NCI-H526 (cell line): ENCODE data around the gene MYD88.

ENCODE experiments used
- DNase-seq, 2 experiments: peaks; one replicate each; lab custom pipeline; 2025; lab: John Stamatoyannopoulos, UW

MYD88 gene

DNA sequence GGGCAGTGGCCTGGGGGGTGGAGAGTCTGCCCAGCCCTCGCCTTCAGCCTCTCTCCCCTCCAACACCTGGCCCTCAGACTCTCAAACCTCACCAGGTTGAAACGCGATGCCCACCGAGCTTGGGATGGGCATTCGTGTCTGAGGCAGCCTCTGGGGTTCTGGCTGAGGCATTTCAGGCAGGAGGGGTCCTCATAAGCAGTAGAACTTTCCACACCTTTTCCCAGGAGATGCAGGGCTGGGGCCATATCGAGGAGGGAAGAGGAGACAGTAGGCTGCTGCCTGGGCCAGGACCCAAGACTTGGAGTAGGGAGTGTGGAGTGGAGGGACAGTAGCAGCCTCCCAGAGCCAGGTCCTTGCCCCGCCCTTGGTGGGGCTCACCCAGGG lies 26.1 kb upstream of the MYD88 start:
- DNase-seq: no peak

DNA sequence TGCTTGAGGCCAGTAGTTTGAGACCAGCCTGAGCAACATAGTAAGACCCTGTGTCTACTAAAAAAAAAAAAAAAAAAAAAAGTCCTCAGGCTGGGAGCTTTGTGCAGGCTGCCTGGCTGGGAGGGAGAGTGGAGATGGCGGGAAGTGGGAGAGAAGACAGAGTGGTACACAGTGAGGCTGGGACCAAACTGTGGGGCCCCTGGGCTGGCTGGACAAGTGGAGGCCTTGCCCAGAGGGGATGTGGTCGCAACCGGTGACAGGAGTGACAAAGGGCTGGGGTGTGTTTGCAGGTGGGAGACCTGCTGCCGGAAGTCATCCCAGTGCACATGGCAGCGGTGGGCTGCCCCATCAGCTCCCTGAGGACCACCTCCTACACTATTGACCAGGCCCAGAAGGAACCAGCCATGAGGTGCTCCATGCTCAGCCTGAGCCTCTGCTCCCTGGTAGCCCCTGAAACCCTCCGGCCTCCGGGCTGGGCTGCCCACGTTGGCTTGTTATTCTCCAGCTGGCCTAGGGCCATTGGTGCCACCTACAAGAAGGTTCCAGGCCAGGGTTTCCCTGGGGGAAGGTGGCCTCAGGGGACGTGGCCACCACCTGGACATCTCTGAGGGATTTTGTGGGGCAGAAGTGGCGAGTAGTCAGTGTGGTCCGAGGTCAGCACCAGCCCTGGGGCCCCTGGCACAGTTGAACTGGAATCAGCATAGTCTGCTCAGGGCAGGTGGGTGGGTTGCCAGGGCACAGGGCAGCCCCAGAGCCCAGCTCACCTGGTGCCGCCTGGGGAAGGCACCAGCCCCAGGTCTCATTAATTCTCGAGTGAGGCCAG lies 24.2 kb upstream of the MYD88 start:
- DNase-seq: no peak

DNA sequence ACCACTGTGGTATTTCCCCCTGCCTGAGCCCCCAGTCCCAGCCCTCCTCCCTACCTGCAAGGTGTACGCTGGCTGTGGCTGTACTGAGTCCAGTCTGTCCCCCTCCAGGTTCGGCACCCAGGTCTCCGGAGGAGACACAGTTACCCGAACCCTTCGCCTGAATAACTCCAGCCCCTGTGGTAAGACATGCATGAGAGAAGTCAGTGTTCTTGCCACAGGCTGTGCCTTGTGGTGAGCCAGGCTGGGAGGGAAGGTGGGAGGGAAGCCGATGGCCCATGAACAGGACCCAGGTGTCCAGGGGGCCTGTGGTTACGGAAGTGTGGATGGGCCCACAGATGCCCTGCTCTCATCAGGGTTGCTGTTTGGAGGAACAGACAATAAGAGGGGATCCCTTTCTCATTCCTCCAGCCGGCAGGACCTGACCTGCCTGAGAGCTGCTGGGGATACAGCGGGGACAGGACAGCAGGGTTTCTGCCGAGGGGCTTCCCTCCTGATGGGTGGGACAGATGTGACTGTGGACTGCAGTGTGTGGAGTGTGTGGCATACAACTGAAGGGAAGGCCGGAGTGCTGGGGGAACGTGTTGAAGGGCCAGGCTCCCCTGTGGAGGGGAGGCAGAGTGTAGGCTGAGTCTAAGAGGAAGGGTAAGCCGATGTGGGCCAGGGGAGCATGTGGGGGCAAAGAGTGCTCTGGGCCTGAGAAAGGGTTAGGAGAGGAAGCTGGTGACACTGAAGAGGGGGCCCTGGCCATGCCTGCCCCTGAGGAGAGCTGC lies 23.4 kb upstream of the MYD88 start:
- DNase-seq: no peak

DNA sequence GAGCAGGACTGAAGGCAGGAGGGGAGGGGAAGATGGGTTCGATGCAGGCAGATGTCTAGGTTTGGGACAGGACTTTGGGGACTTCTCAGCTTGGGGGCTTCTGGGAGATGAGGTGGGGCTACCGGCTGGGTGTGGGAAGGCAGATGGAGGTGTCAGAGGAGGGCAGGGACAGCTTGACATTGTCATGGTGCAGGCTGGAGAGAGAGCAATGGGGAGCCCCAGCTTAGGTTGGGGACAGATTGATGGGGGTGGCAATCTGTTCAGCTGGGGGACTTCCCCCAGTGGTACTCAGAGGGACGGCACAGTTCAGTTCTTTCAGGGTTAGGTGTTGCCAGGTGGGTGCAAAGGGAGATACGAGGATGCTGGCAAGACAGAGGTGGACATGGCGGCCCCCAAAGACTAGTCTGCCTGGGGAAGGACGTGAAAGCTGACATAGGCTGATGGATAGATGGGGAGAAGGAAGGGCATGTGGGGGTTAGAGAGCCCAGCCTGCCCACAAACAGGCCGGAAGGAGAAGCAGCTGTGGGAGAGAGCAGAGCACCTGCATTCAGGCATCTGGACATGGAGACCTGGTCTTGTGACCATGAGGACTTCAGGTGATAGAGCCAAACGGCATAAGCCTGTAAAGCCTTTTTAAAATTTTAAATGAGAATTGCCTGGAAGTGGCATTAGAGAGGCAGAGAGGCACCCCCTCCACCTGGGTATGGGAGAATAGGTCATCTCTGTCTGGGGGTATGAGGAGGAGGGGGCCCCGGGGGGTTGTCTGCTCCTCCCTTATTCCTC lies 22.6 kb upstream of the MYD88 start:
- DNase-seq: no peak

DNA sequence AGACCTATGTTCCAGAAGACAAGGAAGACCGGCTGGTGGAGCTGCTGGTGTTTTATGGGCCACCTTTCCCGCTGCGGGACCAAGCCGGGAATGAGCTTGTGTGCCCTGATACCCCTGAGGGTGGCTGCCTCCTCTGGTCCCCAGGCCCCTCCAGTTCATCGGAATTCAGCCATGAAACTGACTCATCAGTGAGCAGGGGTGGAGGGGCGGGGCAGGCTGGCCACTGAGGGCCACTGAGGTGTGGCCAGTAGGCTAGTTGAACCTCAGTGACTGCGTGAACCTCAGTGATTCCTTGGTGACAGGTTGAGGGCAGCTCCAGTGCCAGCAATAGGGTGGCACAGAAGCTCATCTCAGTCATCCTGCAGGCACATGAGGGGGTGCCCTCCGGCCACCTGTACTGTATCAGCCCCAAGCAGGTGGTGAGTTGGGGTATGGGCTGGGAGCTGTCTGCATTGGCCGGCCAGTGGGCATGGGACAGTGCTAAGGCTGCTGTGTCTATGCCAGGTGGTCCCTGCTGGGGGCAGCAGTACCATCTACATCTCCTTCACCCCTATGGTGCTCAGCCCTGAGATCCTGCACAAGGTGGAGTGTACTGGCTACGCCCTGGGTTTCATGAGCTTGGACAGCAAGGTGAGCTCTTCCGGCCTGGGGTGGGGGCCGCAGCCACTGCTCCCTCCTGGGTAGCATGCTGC lies 21.8 kb upstream of the MYD88 start:
- DNase-seq: no peak

DNA sequence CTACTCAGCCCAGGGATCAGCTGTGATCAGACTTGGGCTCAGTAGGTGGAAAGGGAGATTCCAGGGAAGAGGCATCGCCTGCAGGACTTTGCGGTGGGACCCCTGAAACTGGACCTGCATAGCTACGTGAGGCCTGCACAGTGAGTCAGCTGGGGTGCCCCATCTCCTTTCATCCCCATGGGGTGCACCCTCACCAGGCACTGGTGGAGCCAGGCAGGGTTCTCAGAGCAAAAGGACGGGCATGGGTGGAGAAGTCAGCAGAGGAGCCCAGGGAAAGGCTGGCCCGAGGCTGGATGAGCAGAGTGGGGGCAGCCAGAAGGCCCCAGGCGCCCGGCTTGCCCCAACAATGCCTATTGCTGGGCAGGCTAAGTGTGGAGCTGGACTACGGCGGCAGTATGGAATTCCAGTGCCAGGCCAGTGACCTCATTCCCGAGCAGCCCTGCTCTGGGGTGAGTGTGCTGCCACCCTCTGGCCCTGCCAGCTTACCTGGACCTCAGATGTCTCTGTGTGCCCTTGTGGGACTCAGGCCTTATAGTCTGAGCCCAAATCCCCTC lies 21.2 kb upstream of the MYD88 start:
- no peak for DNase-seq

DNA sequence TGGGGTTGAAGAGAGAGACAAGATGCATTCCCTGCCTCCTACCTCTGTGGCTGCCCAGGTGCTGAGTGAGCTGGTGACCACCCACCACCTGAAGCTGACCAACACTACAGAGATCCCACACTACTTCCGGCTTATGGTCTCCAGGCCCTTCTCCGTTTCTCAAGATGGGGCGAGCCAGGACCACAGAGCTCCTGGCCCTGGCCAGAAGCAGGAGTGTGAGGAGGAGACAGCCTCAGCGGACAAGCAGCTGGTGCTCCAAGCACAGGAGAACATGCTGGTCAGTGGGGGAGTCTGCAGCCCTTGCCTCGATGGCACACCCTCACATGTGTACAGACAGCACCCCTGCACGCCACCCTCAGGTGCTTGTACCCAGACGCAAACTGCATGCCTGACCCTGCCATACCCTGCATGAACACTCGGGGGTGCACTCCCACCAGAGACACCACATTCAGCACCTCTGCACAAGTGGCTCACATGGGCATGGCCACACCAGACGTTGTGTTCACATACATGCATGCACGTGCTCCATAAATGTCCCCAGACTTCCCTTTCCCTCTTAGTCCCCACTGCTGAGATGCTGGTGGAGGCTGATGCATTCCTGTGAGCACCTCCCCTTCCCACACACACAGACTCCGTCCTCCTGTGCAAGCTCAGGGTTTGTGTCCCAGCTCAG lies 20.6 kb upstream of the MYD88 start:
- peak in 1 of 2 experiments; percentile 61 for DNase-seq

DNA sequence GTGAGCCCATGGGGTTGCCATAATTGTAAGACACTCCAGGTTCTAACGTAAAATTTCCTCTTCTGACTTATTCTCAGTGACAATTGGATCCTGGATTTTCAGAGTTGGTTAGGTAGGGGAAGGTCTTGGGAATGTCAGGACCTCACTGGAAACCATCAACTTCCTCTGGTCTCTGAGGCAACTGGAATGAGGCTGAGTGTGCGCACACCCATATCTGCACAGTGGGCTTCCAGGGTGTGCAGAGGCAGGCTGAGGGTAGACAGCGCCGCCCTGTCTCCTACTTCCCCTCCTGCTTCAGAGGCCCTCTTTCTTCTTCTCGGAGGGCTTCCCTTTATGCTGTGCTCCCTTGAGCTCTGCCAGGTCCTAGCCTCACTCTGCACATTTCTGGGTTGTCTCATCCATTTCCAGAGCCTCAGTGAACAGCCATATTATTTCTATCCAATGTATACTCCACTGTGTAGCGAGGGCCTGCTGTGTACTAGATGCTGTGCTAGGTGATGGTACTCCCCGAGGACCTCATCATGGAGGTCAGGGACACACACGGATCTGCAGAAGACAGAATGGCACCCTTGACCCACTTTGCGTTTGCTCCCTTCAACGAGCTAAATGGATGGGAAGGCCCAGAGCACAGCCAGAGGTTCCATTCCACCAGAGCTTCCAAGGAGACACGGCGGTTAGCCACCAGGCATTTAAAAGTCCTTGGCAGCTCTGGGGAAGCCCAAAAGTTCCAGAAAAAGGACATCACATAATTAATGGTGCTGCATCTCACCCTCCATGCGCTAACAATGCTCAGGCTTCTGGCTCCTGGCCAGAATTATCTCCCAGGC lies 19.8 kb upstream of the MYD88 start:
- no peak for DNase-seq

DNA sequence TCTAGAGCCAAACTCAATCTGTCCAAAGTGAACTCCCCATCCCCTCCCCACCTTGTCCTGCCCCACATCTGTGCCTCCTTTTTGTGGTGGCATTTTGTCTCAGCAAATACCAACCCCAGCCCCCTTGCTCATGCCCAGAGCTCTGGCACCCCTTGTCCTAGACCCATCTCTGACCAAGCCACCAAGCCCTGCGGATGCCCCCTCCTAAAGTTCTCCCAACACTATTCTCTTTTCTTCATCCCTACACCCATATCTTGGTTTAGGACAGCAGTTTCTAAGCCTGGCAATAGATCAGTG lies 19.3 kb upstream of the MYD88 start:
- DNase-seq: no peak

DNA sequence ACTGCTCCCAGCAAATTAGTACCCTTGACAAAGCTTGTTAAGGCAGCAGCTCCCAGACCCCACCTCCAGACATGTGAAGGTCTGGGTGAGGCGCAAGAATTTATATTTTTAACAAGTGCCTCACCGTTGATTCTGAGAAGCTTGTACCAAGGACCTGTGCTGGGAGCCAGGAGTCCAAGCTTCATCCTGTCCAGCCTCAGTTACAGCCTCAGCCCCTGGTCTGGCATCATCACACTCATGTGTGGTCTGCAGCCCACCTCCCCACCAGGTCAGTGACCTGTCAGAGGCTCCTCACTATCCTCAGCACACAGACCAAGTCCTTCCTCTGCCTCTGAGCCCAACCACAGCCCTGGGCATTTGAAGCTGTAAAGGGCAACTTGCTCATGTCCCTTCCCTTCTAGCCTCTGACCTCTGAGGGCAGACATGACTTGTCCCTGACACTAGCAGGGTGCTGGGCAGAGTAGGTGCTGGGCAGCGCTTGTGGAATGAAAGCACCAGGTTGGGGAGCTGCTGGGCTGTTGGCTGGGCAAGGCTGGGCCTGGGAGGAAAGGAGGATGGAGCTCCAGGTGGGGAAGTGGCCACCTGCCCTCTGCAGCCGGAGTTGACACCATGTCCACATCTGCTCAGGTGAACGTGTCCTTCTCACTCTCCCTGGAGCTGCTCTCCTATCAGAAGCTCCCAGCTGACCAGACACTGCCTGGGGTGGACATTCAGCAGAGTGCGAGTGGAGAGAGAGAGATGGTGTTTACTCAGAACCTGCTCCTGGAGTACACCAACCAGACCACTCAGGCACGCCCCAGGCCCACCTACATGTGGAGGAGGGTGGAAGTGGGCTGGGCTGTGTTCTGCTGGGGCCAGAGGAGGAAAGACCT lies 18.4 kb upstream of the MYD88 start:
- no peak for DNase-seq

DNA sequence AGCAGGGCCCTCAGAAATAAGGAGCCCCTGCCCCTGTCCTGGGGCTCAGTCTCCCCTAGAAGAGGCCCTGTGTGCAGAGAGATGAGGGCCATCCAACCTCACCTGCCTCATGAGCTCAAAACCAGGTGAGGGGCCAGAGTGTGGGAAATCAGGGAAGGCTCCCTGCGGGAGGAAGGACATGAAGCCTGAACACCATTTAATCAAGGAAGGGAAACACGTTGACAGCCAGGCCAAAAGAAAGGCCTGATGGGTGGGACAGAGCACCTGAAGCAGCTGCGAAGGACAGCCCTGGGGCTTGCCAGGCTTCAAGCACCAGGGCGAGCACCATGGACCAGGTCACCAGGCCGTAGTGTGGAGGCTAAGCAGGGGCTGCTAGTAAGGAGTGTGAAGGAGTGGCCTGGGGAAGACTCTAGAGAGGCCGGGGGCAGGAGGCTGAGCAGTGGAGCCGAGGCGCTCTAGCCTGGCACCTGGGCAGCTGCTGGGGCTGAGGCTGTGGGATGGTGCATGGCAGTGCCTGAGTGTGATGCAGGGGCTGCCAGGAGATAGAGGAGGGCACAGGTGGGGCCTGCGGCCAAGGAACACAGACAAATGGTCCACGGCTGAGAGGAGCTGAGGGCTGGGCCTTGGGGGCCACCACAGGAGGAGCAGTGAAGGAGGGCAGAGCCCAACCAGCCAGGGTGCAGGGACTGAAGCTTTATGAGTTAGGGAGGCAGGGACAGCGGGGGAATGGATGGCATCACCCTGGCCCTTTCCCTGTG lies 17.6 kb upstream of the MYD88 start:
- no peak for DNase-seq

DNA sequence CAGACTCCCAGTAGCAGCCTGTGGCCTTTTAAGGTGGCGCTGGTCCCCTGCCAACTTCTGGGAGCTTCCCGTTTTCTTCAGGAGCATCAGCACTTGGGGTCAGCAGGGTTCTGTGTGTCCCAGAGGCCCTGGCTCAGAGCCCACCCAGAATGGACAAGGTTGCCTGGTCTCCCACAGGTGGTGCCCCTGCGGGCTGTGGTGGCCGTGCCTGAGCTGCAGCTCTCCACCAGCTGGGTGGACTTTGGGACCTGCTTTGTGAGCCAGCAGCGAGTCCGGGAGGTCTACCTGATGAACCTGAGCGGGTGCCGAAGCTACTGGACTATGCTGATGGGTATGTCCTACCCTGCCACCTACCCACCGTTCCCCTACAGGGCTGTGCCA lies 17.0 kb upstream of the MYD88 start:
- DNase-seq: no peak

DNA sequence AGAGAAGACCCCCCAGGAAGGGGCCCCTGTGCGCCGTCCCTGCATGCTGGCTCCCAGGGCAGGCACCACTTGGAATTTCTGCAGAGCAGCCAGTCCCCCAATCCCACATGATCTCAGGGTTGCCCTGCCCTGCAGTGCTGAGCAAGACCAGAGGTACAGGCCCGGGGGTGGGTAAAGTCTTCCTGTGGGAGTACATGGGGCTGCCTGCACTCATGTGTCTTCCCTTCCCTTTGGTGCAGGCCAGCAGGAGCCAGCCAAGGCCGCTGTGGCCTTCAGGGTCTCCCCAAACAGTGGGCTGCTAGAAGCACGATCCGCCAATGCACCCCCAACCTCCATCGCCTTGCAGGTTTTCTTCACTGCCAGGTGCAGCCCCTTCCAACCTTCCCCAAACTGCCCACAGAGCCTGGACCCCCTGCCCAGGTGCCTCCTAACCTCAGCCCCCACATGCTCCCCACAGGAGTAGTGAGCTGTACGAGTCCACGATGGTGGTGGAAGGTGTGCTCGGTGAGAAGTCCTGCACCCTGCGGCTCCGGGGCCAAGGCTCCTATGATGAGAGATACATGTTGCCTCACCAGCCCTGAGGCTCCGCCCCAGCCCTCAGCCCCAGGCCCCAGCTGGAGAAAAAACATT lies 16.5 kb upstream of the MYD88 start:
- DNase-seq: no peak

DNA sequence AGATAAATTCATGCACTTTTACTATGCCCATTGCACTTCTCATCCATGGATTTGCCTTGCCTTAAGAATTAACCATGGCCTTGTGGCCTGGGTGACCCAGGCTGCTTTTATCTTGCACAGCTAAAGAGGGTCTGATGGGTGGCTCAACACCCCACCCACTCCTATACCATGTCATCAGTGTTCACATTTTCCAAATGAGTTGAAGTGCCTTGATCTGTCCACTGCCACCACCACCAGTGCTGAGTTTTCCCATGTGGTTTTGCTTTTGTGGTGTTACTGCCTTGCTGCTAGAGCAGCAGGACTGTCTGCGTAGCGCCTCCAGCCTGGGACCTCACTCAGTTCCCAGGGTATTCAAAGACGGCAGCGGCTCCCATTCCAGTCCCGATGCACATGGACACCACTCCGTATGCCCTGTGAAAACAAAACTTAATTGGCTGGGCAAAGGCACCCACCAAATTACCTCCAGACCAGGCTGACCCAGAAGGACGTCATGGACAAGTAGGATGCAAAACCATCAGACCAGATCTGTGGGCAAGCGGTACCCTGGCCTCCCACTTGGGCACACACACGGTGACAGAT lies 15.7 kb upstream of the MYD88 start:
- no peak for DNase-seq

DNA sequence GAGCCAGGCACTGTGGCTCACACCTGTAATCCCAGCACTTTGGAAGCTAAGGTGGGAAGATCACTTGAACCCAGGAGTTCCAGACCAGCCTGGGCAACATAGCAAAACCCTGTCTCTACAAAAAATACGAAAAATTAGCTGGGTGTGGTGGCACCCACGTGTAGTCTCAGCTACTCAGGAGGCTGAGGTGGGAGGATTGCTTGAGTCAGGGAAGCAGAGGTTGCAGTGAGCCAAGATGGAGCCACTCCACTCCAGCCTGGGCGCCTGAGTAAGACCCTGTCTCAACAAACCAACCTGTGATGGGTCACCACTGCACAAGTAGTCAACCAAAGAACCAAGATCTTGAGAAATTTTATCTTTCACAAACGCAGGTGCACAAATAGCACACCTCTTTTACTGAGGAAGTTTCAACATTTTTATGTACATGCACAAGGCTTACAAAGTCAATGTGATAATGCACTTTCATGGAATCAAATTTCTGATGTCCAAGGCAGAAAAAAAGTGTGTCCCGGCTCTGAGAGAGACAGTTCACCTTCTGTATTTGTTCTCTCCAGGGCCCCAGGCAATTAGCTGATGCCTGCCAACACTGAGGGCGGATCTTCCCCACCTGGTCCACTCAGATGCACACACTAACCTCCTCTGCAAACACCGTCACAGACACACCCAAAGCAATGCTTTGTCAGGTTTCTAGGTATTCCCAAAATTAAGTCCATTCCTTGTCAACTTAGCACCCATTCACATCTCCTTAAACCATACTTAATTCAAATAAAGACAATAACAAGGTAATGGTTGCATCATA lies 13.9 kb upstream of the MYD88 start:
- DNase-seq: no peak

DNA sequence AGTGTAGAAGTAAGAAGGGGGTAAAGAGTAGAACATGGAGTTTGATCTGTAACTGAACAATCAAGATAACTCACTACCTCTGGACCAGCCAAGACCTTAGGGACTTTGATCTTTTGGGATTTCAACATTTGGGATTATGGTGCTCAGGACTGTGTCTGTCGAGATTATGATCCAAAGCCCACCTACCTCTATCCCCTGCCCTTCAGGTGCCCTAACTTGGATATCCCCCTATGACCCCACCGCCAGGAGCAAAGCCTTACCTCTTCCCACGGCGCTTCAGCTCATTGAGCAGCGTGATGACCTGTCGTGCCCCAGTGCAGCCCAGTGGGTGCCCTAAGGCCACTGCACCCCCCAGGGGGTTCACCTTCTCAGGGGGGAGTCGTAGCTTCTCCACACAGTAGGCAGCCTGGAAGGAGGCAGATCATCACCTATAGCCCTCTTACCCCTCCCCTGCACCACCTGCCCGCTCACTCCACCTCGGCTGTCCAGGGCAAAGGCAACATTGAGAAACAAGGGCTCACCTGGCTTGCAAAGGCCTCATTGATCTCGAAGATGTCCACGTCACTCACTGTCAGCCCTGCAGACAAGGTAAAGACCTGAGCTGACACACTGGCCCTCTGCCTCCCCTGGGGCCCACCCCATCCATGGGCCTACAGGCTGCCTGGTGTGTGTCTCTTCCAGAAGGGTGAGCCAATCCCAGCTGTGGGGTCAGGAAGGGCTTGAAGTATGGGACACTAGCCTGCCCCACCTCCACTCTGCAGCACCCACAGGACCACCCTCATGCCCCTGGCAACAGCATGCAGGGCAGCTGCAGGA lies 12.9 kb upstream of the MYD88 start:
- DNase-seq: no peak
